Subcutaneous abdominal adipose tissue (tissue), 5 donors: ENCODE data around the gene SLC34A2.
"Not testable (repeated sequence)": the region's sequence is repeated elsewhere in the genome, so short reads cannot be mapped to it uniquely, and the experiment has no call there.

Experiments used
- H3K27ac ChIP-seq: one replicate; pipeline ENCODE4 v1.7.0; 2013; ENCODE audit warnings: low read depth, mild to moderate bottlenecking, inconsistent platforms, low read length, moderate library complexity
- H3K27me3 ChIP-seq, 5 donors: one replicate each; pipeline ENCODE4 v1.7.0; 2013; ENCODE audit warnings: low read length in 5 of 5, inconsistent platforms in 1 of 5; ENCODE audit not compliant: control insufficient read depth in 5 of 5, insufficient read depth in 4 of 5
- H3K36me3 ChIP-seq, 5 donors: one replicate each; pipeline ENCODE4 v1.7.0; 2013; ENCODE audit warnings: low read length in 5 of 5; ENCODE audit not compliant: control insufficient read depth in 5 of 5, insufficient read depth in 5 of 5
- H3K4me1 ChIP-seq, 5 donors: one replicate each; pipeline ENCODE4 v1.7.0; 2013; ENCODE audit warnings: low read length in 5 of 5, mild to moderate bottlenecking in 3 of 5, moderate library complexity in 1 of 5; ENCODE audit not compliant: control insufficient read depth in 5 of 5, insufficient read depth in 5 of 5
- H3K4me3 ChIP-seq, 5 donors: one replicate each; pipeline ENCODE4 v1.7.0; 2013; ENCODE audit warnings: low read length in 5 of 5, low read depth in 1 of 5
- H3K9ac ChIP-seq, 5 donors: one replicate each; pipeline ENCODE4 v1.7.0; 2013; ENCODE audit warnings: low read length in 5 of 5, mild to moderate bottlenecking in 4 of 5, moderate library complexity in 3 of 5
- H3K9me3 ChIP-seq, 5 donors: one replicate each; pipeline ENCODE4 v1.7.0; 2013; ENCODE audit warnings: low read length in 5 of 5; ENCODE audit not compliant: control insufficient read depth in 5 of 5
- donor health status: healthy.
- donor health status: healthy.
- donor health status: healthy.
- donor health status: healthy.
- donor health status: healthy.

Gene SLC34A2

GRCh38 chr4:25654971-25655963, at the start of gene SLC34A2:
TSS of gene SLC34A2 (plus strand) at chr4:25655851. CDS start at chr4:25662501, 6,650 bp downstream.
- no peak within 1 kb of the TSS for H3K27ac ChIP-seq

GRCh38 chr4:25608644-25609043, 47.0 kb upstream of the SLC34A2 start:
- H3K4me1 ChIP-seq, result no peaks in the 10 kb centered on the region
- H3K9ac ChIP-seq, result no peak overlapping the region
- H3K9me3 ChIP-seq, result no peaks in the 10 kb centered on the region
- H3K4me3 ChIP-seq, result no peak overlapping the region
- H3K27ac ChIP-seq, result no peak overlapping the region
- H3K27me3 ChIP-seq, result peaks cover 0 to 2% (median 0%) of the 10 kb centered on the region in 5 donors
- no peaks in the 10 kb centered on the region for H3K36me3 ChIP-seq

More at GRCh38 chr4:25654971-25655963, at the start of gene SLC34A2:
- H3K27me3 ChIP-seq, result peaks cover 3 to 28% (median 20%) of the 10 kb centered on the region in 5 donors
- peak within 1 kb of the TSS in 1 of 5 donors; percentile 17 for H3K4me3 ChIP-seq
- peaks cover 0 to 24% (median 12%) of the 10 kb centered on the region in 5 donors for H3K4me1 ChIP-seq
- no peak within 1 kb of the TSS for H3K9ac ChIP-seq
- no peaks in the 10 kb centered on the region for H3K36me3 ChIP-seq
- no peaks in the 10 kb centered on the region for H3K9me3 ChIP-seq

- no peaks in the 10 kb centered on the region for H3K9me3 ChIP-seq
- peaks cover 0 to 2% (median 0%) of the 10 kb centered on the region in 5 donors for H3K27me3 ChIP-seq
- no peaks in the 10 kb centered on the region for H3K4me1 ChIP-seq
- H3K36me3 ChIP-seq, result no peaks in the 10 kb centered on the region
- no peak overlapping the region for H3K4me3 ChIP-seq
- no peak overlapping the region for H3K9ac ChIP-seq
- no peak overlapping the region for H3K27ac ChIP-seq
Measured at GRCh38 chr4:25609976-25610375, 45.7 kb upstream of the SLC34A2 start.

GRCh38 chr4:25613613-25614012, 42.0 kb upstream of the SLC34A2 start:
- H3K27ac ChIP-seq, H3K27me3 ChIP-seq, H3K4me1 ChIP-seq, H3K9ac ChIP-seq, H3K36me3 ChIP-seq, H3K9me3 ChIP-seq, H3K4me3 ChIP-seq: not testable (repeated sequence)

- Histone ChIP-seq H3K4me1 (no peaks in the 10 kb centered on the region), H3K27ac (no peak overlapping the region), H3K4me3 (no peak overlapping the region), H3K27me3 (peaks cover 0 to 2% (median 0%) of the 10 kb centered on the region in 5 donors), H3K9ac (no peak overlapping the region), H3K36me3 (no peaks in the 10 kb centered on the region), H3K9me3 (peaks cover 0 to 2% (median 0%) of the 10 kb centered on the region in 5 donors)
Measured at GRCh38 chr4:25614807-25615206, 40.8 kb upstream of the SLC34A2 start.

GRCh38 chr4:25621027-25621930, 34.4 kb upstream of the SLC34A2 start:
- H3K36me3 ChIP-seq, result no peaks in the 10 kb centered on the region
- no peak overlapping the region for H3K9ac ChIP-seq
- H3K4me1 ChIP-seq, result no peaks in the 10 kb centered on the region
- peaks cover 0 to 2% (median 0%) of the 10 kb centered on the region in 5 donors for H3K9me3 ChIP-seq
- peaks cover 0 to 8% (median 0%) of the 10 kb centered on the region in 5 donors for H3K27me3 ChIP-seq
- H3K4me3 ChIP-seq, result no peak overlapping the region
- no peak overlapping the region for H3K27ac ChIP-seq

GRCh38 chr4:25624616-25625015, 31.0 kb upstream of the SLC34A2 start:
- H3K36me3 ChIP-seq, result no peaks in the 10 kb centered on the region
- H3K4me3 ChIP-seq, result no peak overlapping the region
- no peaks in the 10 kb centered on the region for H3K4me1 ChIP-seq
- no peak overlapping the region for H3K9ac ChIP-seq
- H3K27me3 ChIP-seq, result peaks cover 0 to 8% (median 0%) of the 10 kb centered on the region in 5 donors
- no peaks in the 10 kb centered on the region for H3K9me3 ChIP-seq
- no peak overlapping the region for H3K27ac ChIP-seq

- Histone ChIP-seq H3K27ac (no peak overlapping the region), H3K27me3 (peaks cover 0 to 2% (median 0%) of the 10 kb centered on the region in 5 donors), H3K4me3 (no peak overlapping the region), H3K36me3 (no peaks in the 10 kb centered on the region), H3K4me1 (no peaks in the 10 kb centered on the region), H3K9me3 (peaks cover 0 to 5% (median 0%) of the 10 kb centered on the region in 5 donors), H3K9ac (no peak overlapping the region)
Measured at GRCh38 chr4:25628451-25628850, 27.2 kb upstream of the SLC34A2 start.

GRCh38 chr4:25632135-25632534, 23.5 kb upstream of the SLC34A2 start:
- no peak overlapping the region for H3K9ac ChIP-seq
- H3K4me1 ChIP-seq, result no peaks in the 10 kb centered on the region
- H3K36me3 ChIP-seq, result no peaks in the 10 kb centered on the region
- no peak overlapping the region for H3K4me3 ChIP-seq
- no peak overlapping the region for H3K27ac ChIP-seq
- H3K27me3 ChIP-seq, result peaks cover 0 to 5% (median 0%) of the 10 kb centered on the region in 5 donors
- H3K9me3 ChIP-seq, result peaks cover 0 to 5% (median 0%) of the 10 kb centered on the region in 5 donors
